Fibroblast of mammary gland (primary cell): ENCODE results near the gene OTOS.

Experiments used
- DNase-seq: peaks from one replicate; pipeline ENCODE4 v3.0.0-alpha.2; 2010; ENCODE audit warnings: low read depth
- H3K4me3 ChIP-seq: 2 replicates; pipeline ENCODE4 v1.5.1; 2011; ENCODE audit warnings: low read depth, mild to moderate bottlenecking, low read length, moderate library complexity; ENCODE audit not compliant: control insufficient read depth
- TF ChIP-seq, protein P1 (sequence below): conservative IDR thresholded peaks from 2 replicates; pipeline ENCODE4 v1.5.1; 2011; ENCODE audit warnings: low read depth, low read length, inconsistent platforms; ENCODE audit not compliant: control insufficient read depth, insufficient read depth

OTOS gene

GRCh38 chr2:240109386-240109785 is 31.1 kb downstream of the OTOS start:
- H3K4me3 ChIP-seq = no peak overlapping the region
- TF ChIP-seq, protein P1, sequence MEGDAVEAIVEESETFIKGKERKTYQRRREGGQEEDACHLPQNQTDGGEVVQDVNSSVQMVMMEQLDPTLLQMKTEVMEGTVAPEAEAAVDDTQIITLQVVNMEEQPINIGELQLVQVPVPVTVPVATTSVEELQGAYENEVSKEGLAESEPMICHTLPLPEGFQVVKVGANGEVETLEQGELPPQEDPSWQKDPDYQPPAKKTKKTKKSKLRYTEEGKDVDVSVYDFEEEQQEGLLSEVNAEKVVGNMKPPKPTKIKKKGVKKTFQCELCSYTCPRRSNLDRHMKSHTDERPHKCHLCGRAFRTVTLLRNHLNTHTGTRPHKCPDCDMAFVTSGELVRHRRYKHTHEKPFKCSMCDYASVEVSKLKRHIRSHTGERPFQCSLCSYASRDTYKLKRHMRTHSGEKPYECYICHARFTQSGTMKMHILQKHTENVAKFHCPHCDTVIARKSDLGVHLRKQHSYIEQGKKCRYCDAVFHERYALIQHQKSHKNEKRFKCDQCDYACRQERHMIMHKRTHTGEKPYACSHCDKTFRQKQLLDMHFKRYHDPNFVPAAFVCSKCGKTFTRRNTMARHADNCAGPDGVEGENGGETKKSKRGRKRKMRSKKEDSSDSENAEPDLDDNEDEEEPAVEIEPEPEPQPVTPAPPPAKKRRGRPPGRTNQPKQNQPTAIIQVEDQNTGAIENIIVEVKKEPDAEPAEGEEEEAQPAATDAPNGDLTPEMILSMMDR = no peak
- no peak for DNase-seq

DNA sequence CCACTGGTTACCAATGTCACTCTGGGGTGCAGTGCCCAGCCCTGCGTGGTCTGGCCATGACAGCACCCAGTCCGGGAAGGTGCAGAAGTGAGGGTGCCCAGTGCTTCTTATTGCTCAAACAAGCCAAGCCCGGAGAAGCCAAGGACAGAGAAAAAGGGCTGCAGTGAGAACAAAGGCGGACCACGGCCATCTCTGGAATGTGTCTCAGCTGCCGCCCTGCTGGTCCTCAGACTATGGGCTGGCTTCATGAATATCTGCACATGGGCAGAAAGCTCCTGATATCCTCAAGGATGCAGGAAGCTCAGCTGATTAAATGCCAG is 33.0 kb downstream of the OTOS start:
- DNase-seq = no peak
- TF ChIP-seq, protein P1 = no peak
- H3K4me3 ChIP-seq = no peak overlapping the region

GRCh38 chr2:240106765-240107476 is 33.5 kb downstream of the OTOS start:
- H3K4me3 ChIP-seq = no peak overlapping the region
- TF ChIP-seq, protein P1 = no peak
- no peak for DNase-seq

- H3K4me3 ChIP-seq = no peak overlapping the region
- no peak for DNase-seq
- TF ChIP-seq, protein P1 = no peak
Measured at GRCh38 chr2:240105982-240106381, 34.5 kb downstream of the OTOS start.

DNA sequence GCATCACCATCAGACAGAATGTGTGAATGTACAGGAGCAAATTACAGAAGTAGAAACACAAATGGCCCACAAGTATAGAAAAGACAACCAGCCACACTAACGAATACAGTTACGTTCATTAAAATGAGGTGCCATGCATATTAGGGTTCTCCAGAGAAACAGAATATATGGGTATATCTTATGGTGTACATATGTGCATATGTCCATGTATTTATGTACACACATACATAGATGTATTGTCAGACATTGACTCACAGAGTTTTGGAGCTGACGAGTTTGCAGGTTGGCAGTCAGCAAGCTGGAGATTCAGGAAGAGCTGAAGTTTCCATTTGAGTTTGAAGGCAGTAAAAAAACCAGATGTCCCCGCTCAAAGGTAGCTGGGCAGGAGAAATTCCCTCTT is 37.3 kb downstream of the OTOS start:
- H3K4me3 ChIP-seq = no peak overlapping the region
- TF ChIP-seq, protein P1 = no peak
- no peak for DNase-seq

DNA sequence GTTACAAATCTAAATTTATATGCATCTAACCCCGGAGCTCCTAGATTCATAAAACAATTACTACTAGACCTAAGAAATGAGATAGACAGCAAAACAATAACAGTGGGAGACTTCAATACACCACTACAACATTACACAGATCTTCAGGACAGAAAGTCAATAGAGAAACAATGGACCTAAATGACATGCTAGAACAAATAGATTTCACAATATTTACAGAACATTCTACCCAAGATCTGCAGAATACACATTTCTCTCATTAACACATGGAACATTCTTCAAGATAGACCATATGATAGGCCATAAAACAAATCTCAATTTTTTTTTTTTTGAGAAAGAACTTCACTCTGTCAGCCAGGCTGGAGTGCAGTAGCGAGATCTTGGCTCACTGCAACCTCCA is 42.1 kb downstream of the OTOS start:
- TF ChIP-seq, protein P1 = no peak
- no peak for DNase-seq
- no peak overlapping the region for H3K4me3 ChIP-seq
